GM21786 (cell line): ENCODE measurements around the gene AIF1L.

Experiments used
- ATAC-seq: cut with Tn5 transposase; IDR thresholded peaks from one replicate; pipeline ENCODE4 v1.9.1; 2021; ENCODE audit not compliant: unreplicated experiment

The AIF1L gene

GRCh38 chr9:131076347-131077195 is 19.8 kb upstream of the AIF1L start:
- ATAC-seq, result no peak

- ATAC-seq, result no peak
Measured at GRCh38 chr9:131078427-131079366, 17.6 kb upstream of the AIF1L start.

DNA sequence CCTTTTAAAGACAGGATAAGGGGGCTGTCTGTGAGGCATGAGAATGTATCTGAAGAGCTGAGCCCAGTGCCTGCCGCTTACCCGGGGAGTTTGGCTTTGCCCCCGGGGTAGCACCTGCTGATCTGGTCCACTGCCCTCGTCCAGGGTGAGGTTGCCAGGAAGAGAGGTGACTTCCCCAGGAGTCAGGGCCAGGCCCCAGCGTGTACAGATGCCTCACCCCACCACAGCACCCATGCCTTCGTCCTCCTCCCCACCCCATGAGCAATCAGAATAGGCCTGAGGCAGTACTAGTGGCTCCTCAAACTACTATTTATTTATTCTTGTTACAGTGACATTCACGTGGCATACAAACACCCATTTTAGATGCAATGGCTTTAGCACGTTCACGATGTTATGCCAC is 15.7 kb upstream of the AIF1L start:
- ATAC-seq, result no peak

- ATAC-seq, result no peak
Measured at GRCh38 chr9:131081868-131082267, 14.5 kb upstream of the AIF1L start.

GRCh38 chr9:131082774-131083512 is 13.4 kb upstream of the AIF1L start:
- no peak for ATAC-seq

DNA sequence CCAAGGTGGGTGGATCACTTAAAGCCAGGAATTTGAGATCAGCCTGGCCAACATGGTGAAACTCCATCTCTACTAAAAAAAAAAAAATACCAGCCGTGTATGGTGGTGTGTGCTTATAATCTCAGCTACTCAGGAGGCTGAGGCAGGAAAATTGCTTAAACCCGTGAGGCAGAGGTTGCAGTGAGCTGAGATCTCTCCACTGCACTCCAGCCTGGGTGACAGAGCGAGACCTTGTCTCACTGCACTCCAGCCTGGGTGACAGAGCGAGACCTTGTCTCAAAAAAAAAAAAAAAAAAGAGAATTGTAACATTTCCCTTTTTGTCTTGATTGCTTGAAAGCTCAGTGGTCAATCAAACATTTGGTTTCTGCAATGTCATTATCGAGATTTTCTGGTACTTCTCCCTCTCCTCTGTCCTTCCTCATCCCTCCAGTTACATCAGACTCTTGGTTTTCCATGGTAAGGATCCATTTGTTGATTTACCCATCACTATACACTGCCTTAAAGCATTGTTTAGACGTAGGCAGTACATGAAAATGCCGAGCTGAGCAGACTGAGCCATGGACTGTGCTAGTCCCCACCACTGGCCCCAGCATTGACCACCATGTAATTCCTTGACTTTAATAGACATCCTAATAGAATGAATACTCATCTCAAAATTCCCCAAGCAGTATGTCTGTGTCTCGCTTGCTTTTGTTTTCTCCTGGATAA is 11.5 kb upstream of the AIF1L start:
- no peak for ATAC-seq

DNA sequence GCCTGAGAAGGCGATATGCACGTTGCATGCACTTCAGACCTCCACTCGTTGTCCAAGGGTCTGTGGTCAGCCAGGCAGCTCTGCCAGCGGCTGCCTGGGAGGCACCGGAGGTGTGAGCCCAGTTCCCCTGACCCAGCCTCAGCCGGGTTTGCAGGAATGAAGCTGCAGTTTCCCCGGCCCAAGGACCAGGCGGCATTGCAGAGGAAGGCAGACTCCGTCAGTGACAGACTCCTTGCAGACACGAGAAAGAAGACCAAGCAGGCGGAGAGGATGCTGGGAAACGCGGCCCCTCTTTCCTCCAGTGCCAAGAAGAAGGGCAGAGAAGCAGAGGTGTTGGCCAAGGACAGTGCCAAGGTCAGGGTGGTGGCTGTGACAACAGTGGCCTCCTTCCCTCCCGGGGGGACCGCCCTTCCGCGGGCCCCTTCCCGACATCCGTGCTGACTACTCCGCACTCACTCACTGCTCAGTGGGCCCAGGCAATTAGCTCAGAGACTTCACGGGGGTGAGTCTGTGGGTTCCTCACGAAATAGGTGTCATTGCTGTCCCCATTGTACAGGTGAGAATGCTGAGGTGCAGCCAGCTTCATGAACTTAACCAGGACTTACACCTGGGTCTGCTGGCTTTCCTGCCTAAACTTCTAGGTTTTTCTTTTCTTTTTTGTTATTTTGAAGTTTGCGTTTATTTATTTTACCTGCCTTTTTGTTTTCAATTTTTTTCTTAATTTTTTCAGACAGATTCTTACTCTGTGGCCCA is 10.8 kb upstream of the AIF1L start:
- ATAC-seq, result no peak

DNA sequence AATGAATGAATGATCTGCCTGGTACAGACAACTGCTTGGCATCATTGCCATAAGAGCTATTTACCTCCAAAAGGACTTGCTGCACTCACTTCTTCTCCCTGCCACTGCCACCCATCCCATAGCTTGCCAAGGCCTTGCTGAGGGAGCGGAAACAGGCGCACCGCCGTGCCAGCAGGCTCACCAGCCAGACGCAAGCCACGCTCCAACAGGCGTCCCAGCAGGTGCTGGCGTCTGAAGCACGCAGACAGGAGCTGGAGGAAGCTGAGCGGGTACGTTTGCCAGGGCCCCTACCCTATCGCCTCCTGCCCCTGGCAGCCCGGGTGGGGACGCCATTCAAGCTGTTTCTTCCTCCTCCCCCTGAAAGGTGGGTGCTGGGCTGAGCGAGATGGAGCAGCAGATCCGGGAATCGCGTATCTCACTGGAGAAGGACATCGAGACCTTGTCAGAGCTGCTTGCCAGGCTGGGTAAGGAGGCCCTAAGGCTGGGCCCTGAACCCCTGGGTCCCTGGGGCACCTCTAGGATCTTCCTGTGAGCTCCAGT is 8.9 kb upstream of the AIF1L start:
- no peak for ATAC-seq

DNA sequence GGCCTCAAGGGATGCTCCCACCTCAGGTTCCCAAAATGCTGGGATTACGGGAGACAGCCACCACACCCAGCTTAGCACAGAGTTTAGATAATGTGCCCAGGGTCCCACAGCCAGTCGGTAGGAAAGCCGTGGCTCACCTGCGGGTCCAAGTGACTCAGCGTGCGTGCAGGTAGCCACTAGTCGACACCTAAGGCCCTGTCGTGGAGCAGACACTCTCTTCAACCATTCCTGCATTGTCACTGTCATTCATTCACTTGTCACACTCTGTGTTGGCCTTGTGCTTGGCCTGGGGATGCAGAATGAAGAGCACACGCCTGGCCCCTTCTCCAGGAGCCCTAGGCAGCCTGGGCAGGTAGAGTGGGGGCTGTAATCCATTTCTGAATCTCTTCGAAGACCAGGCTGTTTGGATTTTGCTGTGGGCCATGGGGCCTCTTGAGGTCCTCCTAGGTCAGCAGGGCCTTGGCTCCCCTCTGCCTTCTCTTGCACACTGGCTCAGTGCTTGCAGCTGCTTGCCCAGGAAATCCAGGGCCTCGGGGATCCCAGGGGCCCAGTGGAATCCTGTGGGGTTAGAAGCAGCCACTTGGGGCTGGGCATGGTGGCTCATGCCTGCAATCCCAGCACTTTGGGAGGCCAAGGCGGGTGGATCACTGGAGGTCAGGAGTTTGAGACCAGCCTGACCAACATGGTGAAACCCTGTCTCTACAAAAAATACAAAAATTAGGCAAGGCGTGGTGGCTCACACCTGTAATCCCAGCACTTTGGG is 6.1 kb upstream of the AIF1L start:
- ATAC-seq, result no peak

GRCh38 chr9:131091352-131091992 is 4.9 kb upstream of the AIF1L start:
- no peak for ATAC-seq

- ATAC-seq, result no peak
Measured at GRCh38 chr9:131092030-131092429, 4.3 kb upstream of the AIF1L start.

- no peak for ATAC-seq
Measured at GRCh38 chr9:131092548-131093440, 3.5 kb upstream of the AIF1L start.

GRCh38 chr9:131094015-131094414 is 2.3 kb upstream of the AIF1L start:
- no peak for ATAC-seq

DNA sequence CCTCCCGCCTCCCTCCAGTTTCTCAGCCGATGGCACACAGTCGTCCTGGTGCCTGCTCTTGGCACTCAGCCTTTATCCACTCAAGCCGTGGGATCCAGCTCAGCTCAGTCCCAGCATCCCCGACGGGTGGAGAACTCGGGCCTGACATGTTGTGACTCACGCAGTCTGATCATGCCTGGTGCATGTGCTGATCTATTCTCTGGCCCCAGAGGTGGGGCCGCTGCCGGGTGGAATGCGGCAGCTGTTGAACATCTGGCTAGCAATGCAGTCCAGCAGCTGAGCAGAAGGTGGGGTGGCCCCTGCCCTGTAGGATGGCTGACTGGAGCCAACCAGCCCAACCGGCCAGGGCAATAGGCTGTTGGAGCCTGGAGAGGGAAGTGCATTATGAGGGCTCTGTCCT is 1.7 kb upstream of the AIF1L start:
- ATAC-seq, result no peak

GRCh38 chr9:131095666-131096268 is 564 bp upstream of the AIF1L start:
- ATAC-seq, result no peak

DNA sequence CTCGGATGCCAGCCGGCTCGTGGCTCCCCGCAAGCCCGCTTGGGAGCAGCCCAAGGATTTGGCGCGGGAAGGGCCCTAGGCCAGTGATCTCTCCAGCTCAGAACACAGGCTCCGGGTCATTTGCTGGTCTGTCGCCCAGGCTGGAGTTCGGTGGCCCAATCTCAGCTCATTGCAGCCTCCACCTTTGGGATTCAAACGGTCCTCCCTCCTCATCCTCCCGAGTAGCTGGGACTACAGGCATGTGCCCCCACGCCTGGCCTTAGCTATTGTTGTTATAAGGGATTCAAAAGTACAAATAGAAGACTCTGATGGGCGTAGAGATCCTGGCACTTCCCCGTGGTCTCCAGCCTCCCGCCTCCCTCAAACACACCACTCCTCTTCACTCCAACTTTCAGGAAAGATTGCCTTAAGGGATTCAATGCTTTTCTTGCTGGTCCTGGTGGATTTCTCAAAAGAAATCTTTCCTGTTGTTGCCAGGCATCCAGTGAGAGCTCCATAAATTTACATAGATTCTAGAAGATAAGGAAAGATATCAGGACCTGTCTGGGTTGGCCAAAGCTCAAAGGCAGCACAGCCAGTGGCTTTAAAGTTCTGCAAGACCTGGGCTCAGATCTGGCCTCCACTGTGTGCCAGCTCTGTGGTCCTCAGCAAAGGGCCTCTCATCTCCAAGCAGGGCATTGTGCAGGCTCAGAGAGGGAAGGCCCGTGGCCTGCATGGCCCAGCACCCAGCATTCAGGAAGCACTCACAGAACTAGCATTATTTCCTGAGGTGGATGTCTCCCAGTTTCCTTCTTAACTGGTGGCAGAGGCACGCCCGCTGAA is 1.0 kb downstream of the AIF1L start:
- ATAC-seq, result no peak
